Stimulated activated naive CD4-positive, alpha-beta T cell treated with Interleukin-2 at 50 U/mL for 16 hours (primary cell): ENCODE measurements around the gene RBM5.
A peak's percentile ranks its signal among the peaks of the same experiment; 100 is the strongest.

Experiments used
- DNase-seq: peaks from one replicate; lab custom pipeline; 2025; lab: John Stamatoyannopoulos, UW

The RBM5 gene

DNA sequence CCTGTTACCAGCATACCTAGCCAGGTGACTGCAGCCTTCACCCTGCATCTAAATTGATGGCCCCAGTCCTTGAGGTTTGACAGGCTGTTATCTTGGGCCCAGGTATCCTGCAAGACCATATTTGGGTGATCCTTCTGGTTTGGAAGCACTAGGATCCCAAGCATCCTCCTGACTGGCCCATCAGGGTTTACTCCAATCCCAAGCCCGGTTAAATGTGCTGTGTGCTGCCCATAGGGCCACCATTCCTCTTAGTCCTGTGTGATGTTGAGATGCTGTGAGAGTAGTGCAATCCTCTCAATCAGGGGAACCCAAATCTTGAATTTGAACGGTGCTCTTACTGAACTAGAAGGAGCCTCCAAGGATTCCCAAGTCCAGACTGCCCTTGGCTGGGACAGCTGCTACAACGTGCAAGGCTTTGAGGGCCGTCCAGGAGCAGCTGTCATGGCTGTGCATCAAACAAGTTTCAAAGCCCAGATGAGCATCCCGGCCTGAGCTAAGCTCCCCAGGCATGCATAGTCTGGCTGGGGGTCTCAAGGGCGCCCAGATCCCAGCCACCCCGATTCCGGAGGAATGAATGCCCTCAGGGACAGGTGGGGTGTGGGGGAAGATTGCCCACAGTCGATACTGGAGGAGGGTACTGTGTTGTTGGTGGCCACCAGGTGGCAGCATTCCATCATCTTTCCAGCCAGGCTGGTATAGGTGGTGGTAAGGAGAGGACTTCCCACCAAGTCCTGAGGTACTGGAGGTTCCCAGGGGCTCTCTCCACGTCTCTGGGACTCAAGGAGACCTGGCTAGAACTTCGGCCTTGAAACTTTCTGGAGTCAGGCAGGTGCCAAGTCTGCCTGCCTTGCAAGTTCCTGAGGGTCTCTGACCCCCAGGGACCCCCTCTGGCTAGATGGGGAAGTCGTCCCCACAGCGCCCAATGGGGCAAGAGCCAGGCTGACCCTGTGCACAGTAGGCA, 32.6 kb downstream of the RBM5 start:
- peak; percentile 47 for DNase-seq

DNA sequence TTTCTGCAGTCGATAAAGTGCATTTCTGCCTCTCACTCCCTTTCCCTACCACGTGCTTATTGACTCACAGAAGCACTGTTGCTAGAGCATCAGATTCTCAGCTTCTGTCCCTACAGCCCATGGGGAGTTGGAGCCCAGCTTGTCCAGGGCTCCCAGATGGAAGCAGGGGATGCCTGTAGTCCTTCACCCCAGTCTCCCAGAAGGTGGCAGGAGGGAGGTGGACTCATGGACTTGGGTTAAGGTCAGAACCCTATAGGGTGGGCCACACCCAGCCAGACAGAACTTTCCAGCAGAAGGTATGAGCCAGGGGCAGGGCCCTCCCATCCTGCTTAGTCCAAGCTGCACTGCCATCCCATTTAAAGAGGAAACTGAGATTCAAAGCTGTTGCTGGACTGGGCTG, 33.4 kb downstream of the RBM5 start:
- DNase-seq: no peak

DNA sequence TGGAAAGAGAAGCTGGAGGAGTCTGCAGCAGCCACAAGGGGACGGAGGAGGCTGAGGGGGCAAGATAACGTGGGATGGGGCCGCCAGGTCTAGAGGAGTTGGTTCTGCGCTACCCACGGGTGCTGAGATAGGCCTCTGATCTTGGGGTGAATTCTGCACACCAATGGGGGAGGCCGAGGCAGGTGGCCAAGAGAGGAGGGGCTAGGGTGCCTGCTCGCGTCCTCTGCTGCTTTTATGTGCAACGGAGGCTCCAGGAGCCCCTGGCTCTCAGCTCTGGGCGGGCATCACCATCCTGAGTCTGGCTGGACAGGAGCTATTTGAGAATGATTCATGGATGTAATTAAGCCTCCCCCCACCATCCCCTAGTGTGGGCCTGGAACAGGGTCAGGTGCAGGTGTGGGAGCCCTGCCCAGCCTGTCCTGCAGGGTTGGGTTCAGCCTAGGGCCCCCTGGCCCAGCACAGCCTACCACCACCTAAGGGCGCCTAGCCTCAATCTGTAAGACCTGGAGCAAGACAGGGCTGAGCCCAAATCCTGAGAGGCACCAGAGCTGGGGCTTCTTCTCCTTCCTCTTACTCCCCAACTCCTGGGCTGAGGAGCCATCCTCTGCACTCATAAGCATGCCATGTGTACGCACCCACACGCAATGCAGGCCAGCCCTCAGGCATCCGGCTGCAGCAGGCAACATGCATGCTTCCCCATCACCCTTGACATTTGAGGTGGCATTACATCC, 34.1 kb downstream of the RBM5 start:
- DNase-seq: no peak

DNA sequence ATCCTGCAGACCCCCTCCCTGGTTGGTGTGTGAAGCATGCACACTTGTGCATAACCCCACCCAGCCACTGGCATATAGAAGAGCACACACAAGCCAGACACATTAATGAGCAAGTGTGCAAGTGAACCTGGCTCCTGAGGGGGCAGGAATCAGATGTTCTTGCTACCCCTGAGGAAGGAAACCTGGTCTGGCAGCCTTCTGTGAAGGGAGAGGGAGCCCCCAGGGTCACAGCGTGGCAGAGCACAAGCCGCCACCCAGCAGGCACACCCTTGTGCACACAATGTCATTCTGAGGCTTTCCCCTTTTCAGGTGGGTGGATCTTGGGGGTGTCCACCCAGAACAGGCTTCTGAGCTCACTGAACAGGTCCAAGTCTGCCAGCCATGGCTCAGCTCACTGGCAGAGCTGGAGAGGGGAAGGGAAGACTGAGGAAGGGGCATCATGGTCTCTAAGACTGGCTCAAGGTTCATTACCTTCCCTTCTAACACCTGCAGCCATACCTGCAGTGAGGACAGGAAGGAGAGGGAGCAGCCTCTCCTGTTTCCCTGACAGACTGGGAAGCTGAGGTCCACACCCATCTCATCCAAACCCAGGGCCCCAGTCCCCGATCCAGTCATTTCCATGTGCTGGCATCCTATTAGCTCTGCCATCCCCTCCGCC, 34.8 kb downstream of the RBM5 start:
- no peak for DNase-seq

DNA sequence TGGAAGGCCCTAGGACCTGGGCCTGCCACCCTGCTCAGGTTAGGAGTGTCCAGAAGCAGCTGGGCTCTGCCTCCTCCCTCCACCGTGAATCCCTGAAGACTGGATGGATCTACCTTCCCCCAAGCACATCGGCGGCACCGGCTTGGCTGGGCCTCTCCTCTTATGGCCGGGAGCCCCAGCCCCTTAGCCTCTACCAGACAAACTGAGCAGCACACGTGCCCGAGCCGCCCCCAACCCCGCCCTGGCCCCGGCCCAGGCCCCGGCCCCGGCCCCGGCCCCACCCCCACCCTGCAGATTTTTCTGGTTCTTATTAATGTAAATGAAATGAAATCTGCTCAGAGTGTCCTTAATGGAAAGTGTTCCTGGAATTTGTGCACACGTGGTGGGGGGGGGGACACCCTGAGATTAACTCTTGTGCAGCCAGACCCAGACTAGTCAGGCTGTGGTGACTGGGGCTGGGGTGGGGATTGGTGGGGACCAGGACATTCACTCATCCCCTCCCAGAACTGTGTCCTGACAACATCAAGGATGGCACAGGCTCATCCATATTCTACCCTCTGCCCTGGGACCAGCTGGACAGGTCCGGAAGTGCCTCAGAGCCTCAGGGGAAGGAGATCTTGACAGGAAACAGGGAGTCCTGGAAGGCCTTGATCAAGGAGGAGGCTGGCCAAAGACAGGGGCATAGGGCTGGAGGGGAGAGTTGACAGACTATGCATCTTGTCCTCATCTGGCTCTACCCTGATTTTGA, 35.5 kb downstream of the RBM5 start:
- DNase-seq: no peak

DNA sequence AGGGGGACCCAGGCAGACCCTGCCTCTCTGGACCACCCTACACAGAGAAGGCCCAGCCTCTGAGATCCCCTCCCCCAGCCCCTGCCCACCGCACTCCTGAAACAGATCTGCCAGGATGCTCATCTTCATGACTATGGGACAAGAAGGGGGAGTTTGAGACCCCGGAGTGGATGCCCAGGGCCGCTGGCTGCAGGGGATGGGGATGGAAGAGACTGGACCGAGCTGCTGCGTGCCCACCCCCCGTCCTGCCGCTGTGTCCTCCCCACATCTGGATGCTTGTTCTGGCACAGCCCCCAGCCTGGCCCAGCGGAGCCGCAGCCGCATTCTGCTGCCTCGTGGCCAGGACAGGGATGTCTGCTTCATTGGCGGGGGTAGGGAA, 36.1 kb downstream of the RBM5 start:
- no peak for DNase-seq

DNA sequence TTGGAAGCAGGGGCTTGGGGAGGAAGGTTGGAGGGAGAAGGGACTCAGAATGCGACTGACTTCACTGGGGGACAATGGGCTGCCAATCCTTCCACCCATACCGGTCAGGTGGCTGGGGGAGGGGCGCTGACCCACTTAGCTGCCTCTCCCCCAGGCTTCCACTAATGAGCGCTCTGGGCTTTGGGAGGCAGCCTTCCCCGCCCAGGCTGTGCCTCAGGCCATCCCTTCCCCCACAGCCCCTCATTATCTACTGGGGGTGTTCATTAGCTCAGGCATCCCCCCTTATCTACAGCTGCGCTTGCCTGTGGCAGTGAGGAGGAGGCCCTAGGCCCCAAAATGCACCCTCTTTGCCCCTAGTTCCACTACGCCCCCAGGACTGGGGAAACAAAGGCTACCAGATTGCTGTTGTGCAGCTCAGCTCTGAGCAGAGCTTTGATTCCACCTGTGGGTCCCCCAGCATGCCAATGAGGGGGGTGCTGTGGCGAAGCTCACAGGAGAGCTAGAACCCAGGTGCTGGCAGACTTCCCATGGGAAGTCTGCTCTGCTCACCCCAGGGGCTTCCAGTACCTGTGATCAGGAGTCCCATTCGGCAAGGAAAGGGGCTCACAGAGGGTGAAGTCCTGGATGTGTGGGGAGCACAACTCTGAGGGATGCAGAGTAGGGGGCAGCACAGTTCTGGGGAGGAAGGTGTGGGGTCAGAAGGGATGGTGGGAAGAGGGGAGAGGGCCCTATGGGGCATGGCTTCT, 37.0 kb downstream of the RBM5 start:
- no peak for DNase-seq

DNA sequence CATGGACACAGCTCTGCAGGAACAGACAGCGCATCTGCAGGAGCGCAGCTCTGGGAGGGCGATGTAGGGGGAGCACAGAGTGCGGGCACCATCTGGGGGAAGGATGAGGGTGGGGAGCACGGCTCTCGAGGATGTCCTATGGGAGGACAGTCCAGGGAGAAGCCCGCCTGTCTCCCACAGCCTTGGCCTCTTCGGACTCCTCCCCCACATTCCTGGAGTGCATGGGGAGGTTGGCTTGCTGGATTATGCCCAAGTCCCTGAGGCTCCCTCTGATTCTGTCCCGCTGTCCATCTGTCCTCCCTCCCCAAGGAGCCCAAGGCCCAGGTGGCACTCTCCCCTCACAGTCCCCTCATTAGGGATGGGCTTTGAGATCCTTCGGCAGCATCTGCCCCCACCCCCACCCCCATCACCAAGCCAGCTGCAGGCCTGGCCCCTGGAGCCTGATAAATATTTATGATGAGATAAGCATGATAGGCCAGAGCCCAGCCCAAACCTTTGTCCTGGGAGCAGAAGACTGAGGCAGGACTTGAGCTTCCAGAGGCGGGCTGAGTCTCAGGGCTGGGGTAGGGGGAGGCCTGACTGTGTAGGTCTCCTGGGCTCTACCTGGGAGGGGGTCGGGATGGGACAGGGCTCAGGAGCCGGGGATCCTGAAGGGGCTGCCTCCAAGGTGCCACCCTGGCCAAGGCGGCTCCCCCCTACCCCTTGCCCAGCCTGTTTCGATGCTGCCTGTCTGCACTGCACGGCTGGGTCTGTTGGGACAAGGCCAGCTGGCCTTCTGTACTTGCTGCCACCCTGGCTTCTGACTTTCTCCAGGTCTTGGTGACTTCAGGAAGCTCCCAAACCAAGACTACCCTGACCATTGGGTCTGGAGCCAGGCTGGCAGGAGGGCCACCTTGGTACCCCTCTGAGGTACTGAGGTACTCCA, 37.8 kb downstream of the RBM5 start:
- DNase-seq: no peak

DNA sequence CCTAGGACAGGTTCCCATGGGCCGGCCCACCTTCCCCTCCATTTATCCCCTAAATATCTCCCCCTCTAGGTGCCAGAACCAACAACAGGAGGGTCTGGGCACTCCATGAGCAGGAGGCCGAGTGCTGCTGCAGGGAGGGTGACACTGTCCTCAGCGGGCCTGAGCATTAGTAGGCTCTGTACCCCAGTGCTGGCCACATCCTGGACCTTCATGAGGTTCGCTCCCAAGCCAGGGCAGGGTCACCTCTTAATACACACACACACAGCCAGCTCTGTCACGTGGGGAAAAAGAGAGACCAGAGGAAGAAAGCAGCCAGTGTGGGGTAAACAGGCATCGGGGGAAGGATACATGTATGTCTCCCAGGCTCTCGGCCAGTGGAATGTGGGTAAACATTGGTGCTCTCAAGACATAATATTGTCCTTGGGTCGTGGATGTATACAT, 38.6 kb downstream of the RBM5 start:
- no peak for DNase-seq

DNA sequence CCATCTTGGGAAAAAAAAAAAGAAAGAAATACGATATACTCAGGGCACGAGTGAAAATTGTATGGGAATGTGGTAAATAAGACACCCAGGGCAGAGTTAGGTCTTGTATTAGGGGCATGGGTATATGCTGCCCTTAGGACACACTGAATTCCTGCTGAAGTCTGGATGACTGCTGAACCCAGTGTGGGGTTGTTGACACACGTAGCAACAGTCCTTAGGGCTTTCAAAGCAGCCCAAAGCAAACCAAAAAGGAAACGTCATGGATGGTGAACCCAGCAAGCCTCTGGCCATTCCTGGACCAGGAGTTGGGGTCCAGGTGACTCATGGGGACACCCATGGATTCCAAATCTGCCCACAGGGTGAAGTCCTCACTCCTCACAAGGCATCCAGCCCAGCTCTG, 39.3 kb downstream of the RBM5 start:
- no peak for DNase-seq

DNA sequence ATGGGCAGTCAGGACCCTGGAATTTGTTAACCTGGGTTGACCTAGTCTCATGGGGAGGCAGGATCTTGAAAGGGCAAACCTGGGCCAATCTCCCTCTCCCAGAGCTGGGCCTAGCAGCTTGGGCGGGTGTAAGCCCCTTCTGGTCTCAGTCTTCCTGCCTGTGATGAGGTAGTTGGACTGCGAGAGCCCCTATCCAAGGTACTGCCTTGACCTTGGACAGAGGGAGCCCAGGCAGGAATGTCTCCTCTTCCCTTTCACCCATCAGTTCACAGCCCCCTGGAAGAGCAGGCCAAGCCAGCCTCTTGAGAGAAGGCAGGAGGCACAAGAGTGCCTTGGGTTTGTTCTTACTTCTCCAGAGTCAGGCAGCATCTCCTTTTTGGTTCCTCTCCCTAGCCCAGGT, 41.7 kb downstream of the RBM5 start:
- DNase-seq: no peak

DNA sequence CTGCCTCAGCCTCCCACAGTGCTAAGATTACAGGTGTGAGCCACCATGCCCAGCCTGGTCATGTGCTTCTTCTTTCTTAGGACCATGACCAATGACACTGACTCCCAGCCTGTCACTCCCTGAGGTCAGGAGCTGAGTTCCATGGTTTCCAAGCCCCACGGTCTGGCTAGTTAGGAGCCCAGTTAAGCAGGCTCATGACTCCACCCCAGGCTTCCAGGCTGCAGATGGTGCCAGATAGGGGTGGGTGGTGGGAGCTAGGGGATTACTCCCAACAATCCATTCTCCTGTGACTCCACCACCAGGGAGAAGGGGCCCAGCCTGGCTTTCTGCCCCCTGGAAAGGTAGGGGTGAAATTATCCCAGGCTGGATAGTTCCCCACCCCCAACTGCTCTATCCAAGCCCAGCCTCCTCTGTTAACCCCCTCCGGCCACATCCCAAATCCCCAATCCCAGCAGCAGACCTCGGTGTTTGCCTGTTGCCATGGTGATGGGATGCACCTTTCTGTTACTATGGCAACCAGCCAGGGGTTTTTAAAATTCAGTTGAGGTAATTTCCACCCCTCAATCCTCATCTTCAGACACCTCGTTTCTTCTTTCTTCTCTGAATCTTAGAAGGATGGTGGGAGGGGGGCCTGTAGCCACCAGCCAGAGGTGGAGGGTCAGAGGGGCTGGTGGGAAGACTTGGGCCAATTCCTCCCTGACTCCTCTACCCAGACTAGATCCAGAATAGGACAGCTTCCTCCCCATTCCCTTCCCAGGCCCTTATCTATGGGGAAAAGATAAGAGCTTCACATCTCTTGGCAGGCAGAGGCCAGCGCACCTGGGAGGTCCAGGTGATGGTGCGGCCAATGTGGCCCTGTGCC, 43.9 kb downstream of the RBM5 start:
- no peak for DNase-seq

DNA sequence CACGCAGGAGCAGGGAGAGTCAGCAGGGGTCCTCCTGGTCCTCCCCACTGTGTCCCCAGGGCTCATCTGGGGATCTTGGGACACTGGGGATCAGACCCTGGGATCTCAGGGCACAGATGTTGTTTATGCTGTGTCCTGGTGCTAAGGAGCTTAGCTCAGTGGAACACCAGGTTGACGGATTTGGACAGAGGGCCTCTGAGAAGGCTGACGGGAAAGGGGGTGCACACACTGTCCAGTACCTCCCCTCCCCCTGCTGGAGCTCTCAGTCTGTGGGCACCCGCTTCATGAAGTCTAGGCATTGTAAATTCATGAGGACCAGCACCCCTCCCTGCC, 44.5 kb downstream of the RBM5 start:
- no peak for DNase-seq

DNA sequence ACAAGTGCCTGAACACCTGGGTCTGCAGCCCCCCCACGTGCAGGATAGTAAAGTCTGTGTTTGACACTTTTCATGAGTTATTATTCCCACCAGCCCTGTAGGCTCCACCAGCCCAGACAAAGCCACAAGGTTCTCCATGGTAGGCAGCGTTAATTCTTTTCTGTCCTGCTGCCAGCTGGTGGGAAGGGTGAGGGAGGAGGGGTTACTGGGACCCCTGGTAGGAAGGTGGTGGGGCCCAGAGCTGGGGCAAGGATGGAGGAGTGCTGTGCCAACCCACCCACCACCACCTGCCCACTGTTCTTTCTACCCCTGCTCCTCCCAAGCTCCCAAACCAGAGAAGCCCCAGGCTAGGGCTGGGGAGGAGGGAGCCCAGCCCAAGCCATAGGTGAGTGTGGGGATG, 45.6 kb downstream of the RBM5 start:
- no peak for DNase-seq

DNA sequence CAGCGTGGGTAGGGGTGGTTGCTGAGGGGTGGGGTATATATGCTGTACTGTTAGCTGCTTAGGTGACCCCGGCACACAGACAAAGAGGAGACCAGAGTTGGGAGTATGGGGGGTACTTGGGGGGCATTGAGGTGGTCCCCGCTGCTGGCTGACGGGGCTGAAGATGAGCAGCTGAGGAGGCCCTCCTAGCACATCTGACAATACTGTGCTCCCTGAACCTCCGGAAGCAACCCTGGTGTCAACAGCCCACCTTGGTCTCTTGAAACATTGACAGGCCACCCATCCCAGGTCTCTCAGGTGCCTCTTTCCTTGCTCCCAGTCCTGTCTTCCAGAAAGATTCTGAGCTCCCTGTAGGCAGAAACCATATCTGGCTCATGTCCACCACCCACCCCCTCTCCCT, 47.2 kb downstream of the RBM5 start:
- DNase-seq: no peak

DNA sequence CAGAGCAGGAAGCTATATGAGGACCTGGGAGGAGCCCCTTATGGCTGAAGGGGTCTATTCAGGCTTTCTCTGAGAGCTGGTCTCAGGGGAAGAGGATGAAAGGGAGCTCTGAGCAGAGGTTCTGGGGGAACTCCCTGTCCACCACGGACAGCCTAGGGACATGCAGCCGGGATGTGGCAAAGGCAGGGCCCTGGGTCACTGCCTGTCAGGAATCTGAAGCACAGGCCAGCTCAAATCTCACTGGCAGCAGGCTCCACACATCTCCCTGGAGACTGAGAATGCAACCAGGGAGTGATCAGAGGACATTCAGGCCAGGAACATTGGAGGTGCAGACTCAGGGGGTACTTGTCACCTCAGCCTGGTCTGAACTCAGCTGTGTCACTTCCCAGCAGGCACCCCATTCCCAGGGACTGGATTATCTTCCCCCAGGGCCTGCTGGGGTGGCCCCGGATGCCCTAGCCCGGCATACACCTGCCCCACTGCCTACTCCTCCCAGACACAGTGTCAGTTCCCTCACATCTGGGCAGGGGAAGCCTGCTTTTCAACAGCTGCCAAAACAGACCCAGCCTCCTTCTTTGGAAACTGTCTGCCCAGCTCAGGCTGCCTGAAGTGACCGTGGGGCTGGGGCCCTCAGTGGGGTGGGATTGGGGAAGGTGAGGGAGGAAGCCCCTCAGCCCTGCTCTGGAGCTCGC, 48.1 kb downstream of the RBM5 start:
- DNase-seq: no peak

DNA sequence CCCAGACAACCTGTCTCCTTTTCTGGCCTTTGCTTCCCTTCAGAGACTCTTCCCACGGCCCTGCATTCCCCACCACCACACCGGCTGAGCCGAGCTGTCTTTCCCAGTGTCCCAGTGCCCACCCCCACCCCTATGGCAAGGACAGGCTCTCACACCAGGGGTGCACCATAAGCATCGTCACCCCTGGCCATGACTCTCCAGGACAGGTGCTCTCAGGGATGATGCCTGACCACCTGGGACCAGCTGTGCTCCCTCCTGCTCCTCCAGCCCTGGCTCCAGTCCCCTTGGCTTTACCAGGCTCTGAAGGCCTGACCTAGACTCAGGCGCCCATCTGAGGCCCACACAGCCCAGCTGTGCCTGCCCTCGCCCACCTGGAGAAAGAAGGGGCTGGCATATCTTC, 48.8 kb downstream of the RBM5 start:
- no peak for DNase-seq

DNA sequence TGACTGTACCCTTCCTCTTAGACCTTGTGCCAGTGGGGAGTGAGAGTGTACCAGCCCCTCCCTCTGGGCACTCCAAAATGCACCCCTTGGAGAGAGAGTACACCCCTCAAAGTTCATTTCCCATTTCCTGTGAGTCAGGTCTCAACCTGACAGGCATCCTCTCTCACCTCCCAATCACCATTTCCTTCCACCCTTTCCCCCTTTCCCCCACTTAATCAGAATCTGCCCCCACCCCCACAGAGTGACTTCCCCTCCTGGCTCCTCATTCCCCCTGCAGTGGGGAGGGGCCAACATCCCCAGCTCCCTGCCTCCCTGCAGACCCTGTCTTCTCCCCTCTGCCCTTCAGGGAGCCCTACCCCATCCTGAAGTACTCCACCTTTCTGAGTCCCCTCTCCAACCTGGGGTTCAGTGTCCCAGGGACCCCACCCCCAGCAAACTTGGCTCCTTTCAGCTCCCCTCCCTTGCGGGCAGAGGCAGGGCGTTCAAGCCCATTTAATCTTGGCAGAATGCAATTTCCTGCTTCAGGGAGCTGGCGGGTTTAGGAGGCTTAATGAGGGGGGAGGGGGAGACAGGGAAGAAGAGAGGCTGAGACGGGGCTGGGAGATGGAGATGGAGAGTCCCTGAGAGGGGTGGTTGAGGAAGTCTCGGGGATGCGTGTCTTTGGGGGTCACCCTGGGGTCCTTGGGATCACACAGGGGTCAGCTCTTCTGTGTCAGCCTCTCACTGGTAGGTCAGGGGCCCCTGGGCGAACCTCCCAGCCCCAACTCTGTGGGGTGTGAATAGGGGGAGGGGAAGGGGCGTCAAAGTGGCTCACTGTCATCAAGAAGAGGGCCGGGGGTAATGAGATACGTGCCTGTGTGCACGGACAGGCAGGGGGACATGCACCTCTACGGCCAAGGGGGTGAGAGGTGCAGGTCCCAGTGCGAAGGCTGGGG, 49.8 kb downstream of the RBM5 start:
- no peak for DNase-seq
